Caco-2 (cell line): ENCODE measurements around the gene MVB12B. TPM values are rescaled to one million over a fixed set of nuclear protein-coding genes. Genes with fewer than 3 reads are reported as not detected.

Source experiments
- BruUV-seq: library from RNA; stranded (reverse); fragments of 400-500 nt; replicated peaks from 2 replicates; lab custom pipeline; 2021; lab: Mats Ljungman, UMichigan
- CTCF ChIA-PET: fragments of 300-600 bp; sonication (Branson Sonifier 250); formaldehyde crosslinking; loops from one replicate; lab custom pipeline; 2022; ENCODE audit warnings: antibody characterized with exemption; lab: Charles Lee
- POLR2A ChIA-PET: fragments of 300-600 bp; sonication (Branson Sonifier 250); formaldehyde crosslinking; loops from one replicate; lab custom pipeline; 2022; ENCODE audit warnings: antibody characterized with exemption; lab: Charles Lee
- DNase-seq, 2 experiments: peaks; one replicate each; pipeline versions ENCODE4 v3.0.0 to v3.0.0-alpha.2; 2020 to 2022
- H3K27me3 ChIP-seq: replicated peaks from 2 replicates; pipeline ENCODE4 v1.6.0; 2011; ENCODE audit warnings: low read length; ENCODE audit not compliant: control insufficient read depth, insufficient read depth
- H3K36me3 ChIP-seq: 2 replicates; pipeline ENCODE4 v1.5.1; 2011; ENCODE audit warnings: low read length; ENCODE audit not compliant: control insufficient read depth, insufficient read depth
- H3K4me1 ChIP-seq: fragments of 250-450 bp; sonication (Bioruptor Pico); 2 replicates; pipeline ENCODE4 v1.5.1; 2020; ENCODE audit warnings: mild to moderate bottlenecking
- H3K4me3 ChIP-seq: 2 replicates; pipeline ENCODE4 v1.5.1; 2011; ENCODE audit warnings: low read depth, mild to moderate bottlenecking, control low read depth, low read length
- H3K9me3 ChIP-seq: fragments of 250-450 bp; sonication (Bioruptor Pico); 2 replicates; pipeline ENCODE4 v1.5.1; 2020; ENCODE audit warnings: mild to moderate bottlenecking, moderate library complexity
- H3K27ac Mint-ChIP-seq: one replicate; pipeline ENCODE4 v1.8.0; 2022; ENCODE audit warnings: mixed read lengths; ENCODE audit not compliant: unreplicated experiment
- H3K27me3 Mint-ChIP-seq: one replicate; pipeline ENCODE4 v1.8.0; 2022; ENCODE audit warnings: mixed read lengths; ENCODE audit not compliant: insufficient read depth, unreplicated experiment
- H3K36me3 Mint-ChIP-seq: one replicate; pipeline ENCODE4 v1.8.0; 2022; ENCODE audit warnings: mild to moderate bottlenecking, mixed read lengths; ENCODE audit not compliant: insufficient read depth, unreplicated experiment
- H3K4me1 Mint-ChIP-seq: one replicate; pipeline ENCODE4 v1.8.0; 2022; ENCODE audit warnings: low read depth, mixed read lengths; ENCODE audit not compliant: unreplicated experiment
- H3K4me3 Mint-ChIP-seq: one replicate; pipeline ENCODE4 v1.8.0; 2022; ENCODE audit warnings: mild to moderate bottlenecking, moderate library complexity, mixed read lengths; ENCODE audit not compliant: unreplicated experiment
- H3K9me3 Mint-ChIP-seq: one replicate; pipeline ENCODE4 v1.8.0; 2022; ENCODE audit warnings: mixed read lengths; ENCODE audit not compliant: unreplicated experiment
- intact Hi-C: fragments of 100-400 bp; cut with micrococcal nuclease; formaldehyde crosslinking; loops from one replicate; pipeline ENCODE4 v1.10.0; 2022; ENCODE audit not compliant: unreplicated experiment
- total RNA-seq: library from RNA; stranded (reverse); gene quantifications from 2 replicates; pipeline ENCODE4 v1.2.3, GENCODE V29; 2022
- TF ChIP-seq, protein P1 (sequence below), 2 experiments: fragments of 200-600 bp in 1 of 2; IDR thresholded peaks; 1 replicate in 1 of 2; 2 replicates in 1 of 2; pipeline versions ENCODE4 v1.5.1 to v1.8.0; 2011 to 2022; ENCODE audit warnings: antibody characterized with exemption in 1 of 2, control low read depth in 1 of 2, inconsistent platforms in 1 of 2, low read depth in 1 of 2, low read length in 1 of 2, mild to moderate bottlenecking in 1 of 2, moderate library complexity in 1 of 2; ENCODE audit not compliant: insufficient read depth in 1 of 2, severe bottlenecking in 1 of 2, unreplicated experiment in 1 of 2

MVB12B gene
- total RNA-seq, 1 experiment from 2014 or later = 24.4 TPM

DNA sequence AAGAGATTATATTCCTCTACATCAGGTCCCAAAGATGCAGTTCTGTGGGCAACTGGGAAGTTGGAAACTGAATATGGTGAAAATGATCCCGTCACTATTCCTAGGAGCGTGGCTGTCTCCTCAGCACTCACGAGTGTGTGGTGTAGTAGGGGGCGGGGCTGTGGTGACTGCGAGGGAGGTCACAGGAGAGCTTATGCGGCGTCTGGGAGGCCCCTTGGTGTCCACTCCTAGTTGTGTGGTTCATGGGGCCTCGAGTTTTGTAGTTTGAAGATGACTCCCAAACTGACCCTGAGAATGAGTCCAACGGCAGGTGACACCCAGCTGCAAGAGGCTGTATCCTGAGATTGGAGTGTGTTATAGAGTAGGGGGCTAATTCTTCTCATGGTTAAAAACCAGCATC lies 68.2 kb downstream of the MVB12B start:
- Mint-ChIP-seq H3K9me3 (no peaks in the 10 kb centered on the region), H3K36me3 (peaks cover 6% of the 10 kb centered on the region), H3K27ac (no peak overlapping the region), H3K4me1 (no peaks in the 10 kb centered on the region), H3K4me3 (no peak overlapping the region), H3K27me3 (no peaks in the 10 kb centered on the region)
- CTCF ChIA-PET = no interaction called here
- intact Hi-C loops = no loop called here
- Histone ChIP-seq H3K27me3 (no peaks in the 10 kb centered on the region), H3K4me1 (no peaks in the 10 kb centered on the region), H3K36me3 (no peaks in the 10 kb centered on the region; the same call in none of the 2 replicates), H3K9me3 (no peaks in the 10 kb centered on the region), H3K4me3 (no peak overlapping the region)
- POLR2A ChIA-PET = no interaction called here
- DNase-seq = no peak
- no TSS peak for BruUV-seq
- TF ChIP-seq, protein P1, sequence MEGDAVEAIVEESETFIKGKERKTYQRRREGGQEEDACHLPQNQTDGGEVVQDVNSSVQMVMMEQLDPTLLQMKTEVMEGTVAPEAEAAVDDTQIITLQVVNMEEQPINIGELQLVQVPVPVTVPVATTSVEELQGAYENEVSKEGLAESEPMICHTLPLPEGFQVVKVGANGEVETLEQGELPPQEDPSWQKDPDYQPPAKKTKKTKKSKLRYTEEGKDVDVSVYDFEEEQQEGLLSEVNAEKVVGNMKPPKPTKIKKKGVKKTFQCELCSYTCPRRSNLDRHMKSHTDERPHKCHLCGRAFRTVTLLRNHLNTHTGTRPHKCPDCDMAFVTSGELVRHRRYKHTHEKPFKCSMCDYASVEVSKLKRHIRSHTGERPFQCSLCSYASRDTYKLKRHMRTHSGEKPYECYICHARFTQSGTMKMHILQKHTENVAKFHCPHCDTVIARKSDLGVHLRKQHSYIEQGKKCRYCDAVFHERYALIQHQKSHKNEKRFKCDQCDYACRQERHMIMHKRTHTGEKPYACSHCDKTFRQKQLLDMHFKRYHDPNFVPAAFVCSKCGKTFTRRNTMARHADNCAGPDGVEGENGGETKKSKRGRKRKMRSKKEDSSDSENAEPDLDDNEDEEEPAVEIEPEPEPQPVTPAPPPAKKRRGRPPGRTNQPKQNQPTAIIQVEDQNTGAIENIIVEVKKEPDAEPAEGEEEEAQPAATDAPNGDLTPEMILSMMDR (IDR thresholded peaks at IDR 0.05; ENCODE audit: insufficient read depth in 1 of 2, low read depth in 1 of 2, low read length in 1 of 2, severe bottlenecking in 1 of 2, unreplicated experiment in 1 of 2) = no peak

DNA sequence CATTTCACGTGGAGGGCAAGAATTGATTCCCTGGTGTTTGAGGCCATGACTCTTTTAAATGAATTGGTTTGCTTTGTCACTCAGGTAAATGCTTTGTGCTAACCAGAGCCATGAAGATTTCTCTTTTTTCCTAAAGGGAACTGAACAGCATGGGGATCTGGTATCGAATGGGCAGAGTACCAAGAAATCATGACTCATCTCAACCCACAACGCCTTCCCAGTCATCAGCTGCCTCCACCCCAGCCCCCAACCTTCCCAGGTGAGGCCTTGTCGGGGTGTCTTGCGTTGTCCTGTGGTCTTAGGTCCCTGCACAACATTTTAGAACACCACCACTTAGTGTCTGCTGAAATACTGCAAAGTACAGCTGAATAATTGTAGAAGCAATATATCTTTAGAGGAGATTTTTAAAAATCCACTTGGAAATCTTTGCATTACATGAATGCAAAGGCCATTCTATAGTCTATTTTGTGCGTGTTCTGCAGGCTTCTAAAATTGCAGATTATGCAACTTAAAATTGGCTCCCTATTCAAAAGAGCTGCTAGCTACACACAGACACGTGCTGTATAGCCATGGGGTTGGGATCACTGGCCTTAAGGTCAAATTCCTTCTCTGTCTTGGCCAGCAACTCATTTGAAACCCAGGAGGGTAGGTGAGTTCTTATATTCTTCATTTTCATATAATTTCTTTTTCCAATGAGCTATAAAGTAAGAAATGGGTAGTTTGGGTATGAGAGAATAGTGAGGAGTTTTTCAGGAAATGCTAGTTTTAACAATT lies 69.0 kb downstream of the MVB12B start:
- Mint-ChIP-seq H3K27ac (no peak overlapping the region), H3K36me3 (peaks cover 6% of the 10 kb centered on the region), H3K4me3 (no peak overlapping the region), H3K4me1 (no peaks in the 10 kb centered on the region), H3K9me3 (no peaks in the 10 kb centered on the region), H3K27me3 (no peaks in the 10 kb centered on the region)
- BruUV-seq = no TSS peak
- no peaks in the 10 kb centered on the region for H3K9me3 ChIP-seq
- H3K36me3 ChIP-seq = no peaks in the 10 kb centered on the region; the same call in none of the 2 replicates
- ChIA-PET CTCF (no interaction called here), POLR2A (no interaction called here)
- no peak overlapping the region for H3K4me3 ChIP-seq
- TF ChIP-seq, protein P1 (IDR thresholded peaks at IDR 0.05; ENCODE audit: insufficient read depth in 1 of 2, low read depth in 1 of 2, low read length in 1 of 2, severe bottlenecking in 1 of 2, unreplicated experiment in 1 of 2) = no peak
- intact Hi-C loops = no loop called here
- no peaks in the 10 kb centered on the region for H3K27me3 ChIP-seq
- no peak for DNase-seq
- H3K4me1 ChIP-seq = no peaks in the 10 kb centered on the region

DNA sequence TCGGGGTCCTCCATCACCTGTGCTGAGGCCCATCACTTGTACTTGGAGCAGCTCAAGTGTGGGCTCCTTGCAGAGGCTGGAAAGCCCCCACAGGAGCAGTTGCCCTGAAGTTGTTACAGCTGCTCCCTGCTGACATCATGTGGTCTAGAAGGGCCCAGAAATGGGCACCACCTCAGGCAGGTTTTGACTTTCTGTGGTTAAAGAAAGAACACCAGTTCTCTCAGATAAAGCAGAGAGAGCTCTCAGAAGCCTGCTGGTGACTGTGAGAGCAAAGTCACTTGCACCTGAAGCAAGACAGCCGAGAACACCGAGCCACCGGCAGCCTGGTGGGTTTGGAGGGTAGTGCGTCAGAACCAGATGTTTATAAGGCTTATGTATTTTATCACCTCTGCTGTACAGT lies 70.4 kb downstream of the MVB12B start:
- Mint-ChIP-seq H3K4me1 (no peaks in the 10 kb centered on the region), H3K27me3 (no peaks in the 10 kb centered on the region), H3K9me3 (no peaks in the 10 kb centered on the region), H3K4me3 (no peak overlapping the region), H3K36me3 (peaks cover 6% of the 10 kb centered on the region), H3K27ac (no peak overlapping the region)
- BruUV-seq = no TSS peak
- Histone ChIP-seq H3K27me3 (no peaks in the 10 kb centered on the region), H3K9me3 (no peaks in the 10 kb centered on the region), H3K36me3 (no peaks in the 10 kb centered on the region; the same call in none of the 2 replicates), H3K4me1 (no peaks in the 10 kb centered on the region), H3K4me3 (no peak overlapping the region)
- TF ChIP-seq, protein P1 (IDR thresholded peaks at IDR 0.05; ENCODE audit: insufficient read depth in 1 of 2, low read depth in 1 of 2, low read length in 1 of 2, severe bottlenecking in 1 of 2, unreplicated experiment in 1 of 2) = no peak
- POLR2A ChIA-PET = no interaction called here
- intact Hi-C loops = no loop called here
- no peak for DNase-seq
- CTCF ChIA-PET = no interaction called here
